LoVo (cell line): ENCODE data around the gene NME8.
A peak's percentile ranks its signal among the peaks of the same experiment; 100 is the strongest.

Source experiments
- DNase-seq: peaks from one replicate; pipeline ENCODE4 v3.0.0-alpha.2; 2016; ENCODE audit warnings: low spot score

The NME8 gene

GRCh38 chr7:37899712-37900247 lies 51.4 kb downstream of the NME8 start:
- no peak for DNase-seq

- peak; percentile 50 for DNase-seq
Observed at GRCh38 chr7:37901236-37901827, 52.9 kb downstream of the NME8 start.

GRCh38 chr7:37901890-37902524 lies 53.6 kb downstream of the NME8 start:
- no peak for DNase-seq

GRCh38 chr7:37908221-37908788 lies 59.9 kb downstream of the NME8 start:
- DNase-seq = no peak

GRCh38 chr7:37912756-37913155 lies 64.4 kb downstream of the NME8 start:
- no peak for DNase-seq

GRCh38 chr7:37915438-37915837 lies 67.0 kb downstream of the NME8 start:
- no peak for DNase-seq

GRCh38 chr7:37916017-37916672 lies 67.7 kb downstream of the NME8 start:
- DNase-seq = no peak

GRCh38 chr7:37916673-37917660 lies 68.6 kb downstream of the NME8 start, which contains the start of gene SFRP4:
SFRP4 (minus strand) TSS chr7:37916817; CDS start chr7:37916537, 280 bp downstream.
- peak; percentile 80 for DNase-seq

- DNase-seq = no peak
Observed at GRCh38 chr7:37918526-37918925, 70.1 kb downstream of the NME8 start.

GRCh38 chr7:37920305-37920848 lies 72.0 kb downstream of the NME8 start, which contains the start of gene EPDR1:
EPDR1 (plus strand) TSS chr7:37920640; CDS start chr7:37920940, 300 bp downstream.
- DNase-seq = peak; percentile 89

GRCh38 chr7:37920849-37921805 lies 72.7 kb downstream of the NME8 start:
- DNase-seq = peak; percentile 74

- DNase-seq = no peak
Observed at GRCh38 chr7:37921876-37922275, 73.5 kb downstream of the NME8 start.

GRCh38 chr7:37923996-37924395 lies 75.6 kb downstream of the NME8 start:
- no peak for DNase-seq

- no peak for DNase-seq
Observed at GRCh38 chr7:37924491-37925041, 76.2 kb downstream of the NME8 start.

GRCh38 chr7:37925620-37926019 lies 77.2 kb downstream of the NME8 start:
- DNase-seq = no peak

- DNase-seq = no peak
Observed at GRCh38 chr7:37927773-37928444, 79.5 kb downstream of the NME8 start.

GRCh38 chr7:37928878-37929277 lies 80.5 kb downstream of the NME8 start:
- no peak for DNase-seq

- peak; percentile 79 for DNase-seq
Observed at GRCh38 chr7:37930226-37930948, 82.0 kb downstream of the NME8 start.
